Effector memory CD4-positive, alpha-beta T cell (primary cell): ENCODE measurements around the gene MEGF11.

Experiments used
- DNase-seq, 3 donors: peaks; one replicate each; pipeline ENCODE4 v3.0.0-alpha.2; 2020
- H3K27ac ChIP-seq: 2 replicates; pipeline ENCODE4 v1.7.0; 2013; ENCODE audit warnings: mild to moderate bottlenecking, low read length, moderate library complexity; ENCODE audit not compliant: insufficient read depth, poor library complexity, severe bottlenecking
- H3K27me3 ChIP-seq: replicated peaks from 2 replicates; pipeline ENCODE4 v1.7.0; 2013; ENCODE audit warnings: mild to moderate bottlenecking, low read length; ENCODE audit not compliant: insufficient read depth, control insufficient read depth, poor library complexity, severe bottlenecking
- H3K36me3 ChIP-seq: 2 replicates; pipeline ENCODE4 v1.7.0; 2013; ENCODE audit warnings: mild to moderate bottlenecking, low read length, moderate library complexity; ENCODE audit not compliant: control insufficient read depth, insufficient read depth
- H3K4me1 ChIP-seq: 2 replicates; pipeline ENCODE4 v1.7.0; 2013; ENCODE audit warnings: low read length, mild to moderate bottlenecking; ENCODE audit not compliant: control insufficient read depth, insufficient read depth, poor library complexity, severe bottlenecking
- H3K4me3 ChIP-seq: 2 replicates; pipeline ENCODE4 v1.7.0; 2013; ENCODE audit warnings: low read length, low read depth, mild to moderate bottlenecking; ENCODE audit not compliant: insufficient read depth, poor library complexity, severe bottlenecking
- H3K9me3 ChIP-seq: 2 replicates; pipeline ENCODE4 v1.7.0; 2013; ENCODE audit warnings: mild to moderate bottlenecking, low read length, moderate library complexity; ENCODE audit not compliant: control insufficient read depth

Gene MEGF11

GRCh38 chr15:65938604-65939003, 314.9 kb downstream of the MEGF11 start:
- Histone ChIP-seq H3K27me3 (no peaks in the 10 kb centered on the region), H3K4me3 (no peak overlapping the region), H3K4me1 (peaks cover 5% of the 10 kb centered on the region), H3K27ac (no peak overlapping the region), H3K9me3 (no peaks in the 10 kb centered on the region), H3K36me3 (no peaks in the 10 kb centered on the region)
- no peak for DNase-seq

GRCh38 chr15:65937476-65937875, 316.1 kb downstream of the MEGF11 start:
- no peak overlapping the region for H3K27ac ChIP-seq
- H3K9me3 ChIP-seq = no peaks in the 10 kb centered on the region
- no peak overlapping the region for H3K4me3 ChIP-seq
- H3K27me3 ChIP-seq = no peaks in the 10 kb centered on the region
- no peak for DNase-seq
- no peaks in the 10 kb centered on the region for H3K36me3 ChIP-seq
- H3K4me1 ChIP-seq = peaks cover 4% of the 10 kb centered on the region

GRCh38 chr15:65937054-65937453, 316.5 kb downstream of the MEGF11 start:
- Histone ChIP-seq H3K36me3 (no peaks in the 10 kb centered on the region), H3K27me3 (no peaks in the 10 kb centered on the region), H3K9me3 (no peaks in the 10 kb centered on the region), H3K4me3 (no peak overlapping the region), H3K4me1 (no peaks in the 10 kb centered on the region), H3K27ac (no peak overlapping the region)
- DNase-seq = no peak

- Histone ChIP-seq H3K27ac (no peak overlapping the region), H3K4me1 (no peaks in the 10 kb centered on the region), H3K9me3 (no peaks in the 10 kb centered on the region), H3K36me3 (no peaks in the 10 kb centered on the region), H3K4me3 (no peak overlapping the region), H3K27me3 (no peaks in the 10 kb centered on the region)
- DNase-seq = no peak
Measured at GRCh38 chr15:65936282-65936681, 317.3 kb downstream of the MEGF11 start.

GRCh38 chr15:65935391-65935790, 318.2 kb downstream of the MEGF11 start:
- H3K4me1 ChIP-seq = no peaks in the 10 kb centered on the region

GRCh38 chr15:65931221-65931620, 322.3 kb downstream of the MEGF11 start:
- no peaks in the 10 kb centered on the region for H3K4me1 ChIP-seq
- H3K36me3 ChIP-seq = no peaks in the 10 kb centered on the region
- no peaks in the 10 kb centered on the region for H3K9me3 ChIP-seq
- H3K27ac ChIP-seq = no peak overlapping the region
- H3K4me3 ChIP-seq = no peak overlapping the region
- no peak for DNase-seq
- no peaks in the 10 kb centered on the region for H3K27me3 ChIP-seq

More at GRCh38 chr15:65935391-65935790, 318.2 kb downstream of the MEGF11 start:
- H3K9me3 ChIP-seq = no peaks in the 10 kb centered on the region
- no peaks in the 10 kb centered on the region for H3K27me3 ChIP-seq
- no peaks in the 10 kb centered on the region for H3K36me3 ChIP-seq
- no peak for DNase-seq
- no peak overlapping the region for H3K27ac ChIP-seq
- H3K4me3 ChIP-seq = no peak overlapping the region

- no peaks in the 10 kb centered on the region for H3K36me3 ChIP-seq
- DNase-seq = no peak
- no peaks in the 10 kb centered on the region for H3K9me3 ChIP-seq
- no peak overlapping the region for H3K4me3 ChIP-seq
- no peaks in the 10 kb centered on the region for H3K4me1 ChIP-seq
- no peak overlapping the region for H3K27ac ChIP-seq
- no peaks in the 10 kb centered on the region for H3K27me3 ChIP-seq
Measured at GRCh38 chr15:65930134-65930533, 323.4 kb downstream of the MEGF11 start.

- no peak overlapping the region for H3K27ac ChIP-seq
- no peaks in the 10 kb centered on the region for H3K4me1 ChIP-seq
- H3K4me3 ChIP-seq = no peak overlapping the region
- H3K36me3 ChIP-seq = no peaks in the 10 kb centered on the region
- DNase-seq = no peak
- H3K9me3 ChIP-seq = no peaks in the 10 kb centered on the region
- H3K27me3 ChIP-seq = no peaks in the 10 kb centered on the region
Measured at GRCh38 chr15:65929573-65929972, 324.0 kb downstream of the MEGF11 start.

- no peaks in the 10 kb centered on the region for H3K4me1 ChIP-seq
- DNase-seq = no peak
- H3K36me3 ChIP-seq = no peaks in the 10 kb centered on the region
- no peak overlapping the region for H3K4me3 ChIP-seq
- no peaks in the 10 kb centered on the region for H3K9me3 ChIP-seq
- H3K27me3 ChIP-seq = no peaks in the 10 kb centered on the region
- no peak overlapping the region for H3K27ac ChIP-seq
Measured at GRCh38 chr15:65927545-65927944, 326.0 kb downstream of the MEGF11 start.

- Histone ChIP-seq H3K4me1 (no peaks in the 10 kb centered on the region), H3K36me3 (no peaks in the 10 kb centered on the region), H3K27me3 (no peaks in the 10 kb centered on the region), H3K9me3 (no peaks in the 10 kb centered on the region), H3K27ac (no peak overlapping the region), H3K4me3 (no peak overlapping the region)
- DNase-seq = no peak
Measured at GRCh38 chr15:65926899-65927298, 326.7 kb downstream of the MEGF11 start.

- no peak overlapping the region for H3K27ac ChIP-seq
- H3K27me3 ChIP-seq = no peaks in the 10 kb centered on the region
- no peaks in the 10 kb centered on the region for H3K9me3 ChIP-seq
- no peaks in the 10 kb centered on the region for H3K4me1 ChIP-seq
- H3K4me3 ChIP-seq = no peak overlapping the region
- no peak for DNase-seq
- H3K36me3 ChIP-seq = no peaks in the 10 kb centered on the region
Measured at GRCh38 chr15:65926459-65926858, 327.1 kb downstream of the MEGF11 start.
